ENCODE measurements around the gene PPP1R2C. TPM values are rescaled to one million over a fixed set of nuclear protein-coding genes. Genes with fewer than 3 reads are reported as not detected.

PPP1R2C gene
- not detected in 2 replicates for total RNA-seq

DNA sequence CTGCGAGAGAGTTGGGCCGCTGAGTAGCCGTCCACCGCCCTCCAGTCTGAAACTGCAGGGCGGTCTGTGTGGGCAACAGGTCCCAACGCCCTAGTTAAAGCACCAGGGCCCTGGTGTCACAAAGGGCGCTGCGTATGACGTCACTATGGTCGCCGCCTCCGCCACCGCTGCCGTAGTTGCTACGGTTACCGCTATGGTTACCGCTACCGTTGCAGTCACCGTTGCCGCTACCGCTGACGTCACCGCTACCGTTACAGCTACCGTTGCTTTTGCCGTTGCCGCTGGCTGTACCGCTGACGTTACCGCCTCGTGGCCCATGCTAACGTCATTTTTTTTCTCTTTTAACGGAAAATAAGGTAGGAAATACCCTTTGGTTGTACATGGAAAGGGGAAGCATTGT lies at the start of gene PPP1R2C:
TSS of gene PPP1R2C (minus strand) at position 68 of the 400 bp plus-strand sequence. CDS start 84 bp downstream, outside the sequence.

